GM10847 (cell line): ENCODE results near the gene SSMEM1.

Experiments used
- POLR2A ChIP-seq: IDR thresholded peaks from 2 replicates; pipeline ENCODE4 v1.6.1; 2011; ENCODE audit not compliant: insufficient read length; ENCODE audit errors: extremely low read depth

The SSMEM1 gene, protein sequence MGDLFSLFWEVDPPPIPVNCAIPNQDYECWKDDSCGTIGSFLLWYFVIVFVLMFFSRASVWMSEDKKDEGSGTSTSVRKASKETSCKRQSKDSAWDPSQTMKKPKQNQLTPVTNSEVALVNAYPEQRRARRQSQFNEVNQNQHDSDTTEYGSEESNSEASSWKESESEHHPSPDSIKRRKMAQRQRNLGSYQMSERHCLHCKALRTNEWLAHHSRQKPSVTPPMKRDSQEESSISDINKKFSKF

DNA sequence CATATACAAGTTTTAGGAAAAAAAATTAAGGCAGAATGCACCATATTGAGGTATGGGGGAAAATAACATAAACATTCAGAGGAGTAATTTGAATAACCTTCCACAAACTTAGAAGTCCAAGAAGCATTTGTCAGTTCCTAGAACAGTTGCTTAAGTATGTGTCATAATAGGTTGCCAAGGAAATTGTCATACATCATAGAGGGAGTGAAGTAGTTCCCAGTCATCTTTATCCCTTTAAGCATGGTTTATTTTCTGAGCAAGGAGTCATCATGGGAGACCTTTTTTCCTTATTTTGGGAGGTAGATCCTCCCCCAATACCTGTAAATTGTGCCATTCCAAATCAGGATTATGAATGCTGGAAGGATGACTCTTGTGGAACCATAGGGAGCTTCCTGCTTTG lies at the start of gene SSMEM1:
Gene SSMEM1 (plus strand): TSS at position 219 of the 400 bp plus-strand sequence. CDS start 51 bp downstream, at position 270.
- no peak for TF ChIP-seq POLR2A

GRCh38 chr7:130160023-130160422 lies 47.6 kb upstream of the SSMEM1 start:
- TF ChIP-seq POLR2A = no peak

GRCh38 chr7:130160455-130160854 lies 47.2 kb upstream of the SSMEM1 start:
- no peak for TF ChIP-seq POLR2A

DNA sequence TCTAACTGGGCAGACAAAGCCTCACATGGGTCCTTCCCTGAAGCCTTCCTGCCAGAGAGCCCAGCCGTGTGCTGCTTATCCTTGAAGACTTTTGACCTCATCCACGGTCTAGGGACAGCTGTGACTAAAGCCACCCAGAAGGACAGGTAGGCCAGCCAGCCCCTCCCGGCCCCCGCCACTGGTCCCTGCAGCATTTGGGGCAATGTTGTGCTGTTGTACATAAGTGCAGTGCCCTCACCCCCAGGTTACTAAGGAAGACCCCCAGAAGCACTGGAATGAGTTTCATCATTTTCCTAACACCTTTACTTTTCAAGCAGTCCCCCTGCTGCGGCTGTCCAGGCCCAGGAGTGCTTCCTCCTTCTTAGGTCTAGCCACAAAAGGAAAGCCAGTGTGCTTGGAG lies 45.5 kb upstream of the SSMEM1 start:
- no peak for TF ChIP-seq POLR2A

GRCh38 chr7:130174237-130174959 lies 33.3 kb upstream of the SSMEM1 start:
- TF ChIP-seq POLR2A = no peak

DNA sequence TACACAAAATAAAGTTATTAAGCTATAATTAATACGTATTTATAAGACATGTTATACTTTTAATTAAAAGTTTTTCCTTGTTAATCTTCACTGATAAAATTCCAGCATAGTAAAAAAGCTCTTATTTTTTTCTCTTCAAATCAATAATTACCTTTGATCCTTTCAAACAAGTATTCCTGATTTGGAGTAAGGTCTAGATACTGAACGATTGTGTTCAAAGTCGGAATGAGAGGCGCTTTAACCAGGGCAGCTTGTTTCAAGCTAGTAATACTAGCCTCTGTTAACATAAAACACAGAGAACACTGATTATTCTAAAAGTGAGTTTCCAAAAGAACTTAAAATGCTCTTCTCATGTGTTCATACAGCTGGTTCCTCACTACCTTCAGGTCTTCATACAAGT lies 29.4 kb upstream of the SSMEM1 start:
- no peak for TF ChIP-seq POLR2A

DNA sequence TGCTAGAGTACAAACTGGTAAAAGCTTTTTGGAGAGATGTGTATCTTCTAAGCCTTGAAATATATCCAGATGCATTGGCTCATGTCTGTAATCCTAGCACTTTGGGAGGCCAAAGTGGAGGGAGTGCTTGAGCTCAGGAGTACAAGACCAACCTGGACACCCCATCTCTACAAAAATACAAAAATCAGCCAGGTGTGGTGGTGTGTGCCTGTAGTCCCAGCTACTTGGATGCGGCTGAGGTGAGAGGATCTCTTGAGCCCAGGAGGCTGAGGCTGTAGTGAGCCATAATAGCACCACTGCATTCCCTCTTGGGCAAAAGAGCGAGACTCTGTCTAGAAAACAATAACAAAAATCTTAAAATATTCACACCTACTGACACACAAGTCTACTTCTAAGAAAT lies 28.0 kb upstream of the SSMEM1 start:
- no peak for TF ChIP-seq POLR2A

- TF ChIP-seq POLR2A = no peak
These were observed 26.9 kb upstream of the SSMEM1 start for GRCh38 chr7:130180571-130181262.

- TF ChIP-seq POLR2A = no peak
These were observed 26.4 kb upstream of the SSMEM1 start for GRCh38 chr7:130181263-130181605.

DNA sequence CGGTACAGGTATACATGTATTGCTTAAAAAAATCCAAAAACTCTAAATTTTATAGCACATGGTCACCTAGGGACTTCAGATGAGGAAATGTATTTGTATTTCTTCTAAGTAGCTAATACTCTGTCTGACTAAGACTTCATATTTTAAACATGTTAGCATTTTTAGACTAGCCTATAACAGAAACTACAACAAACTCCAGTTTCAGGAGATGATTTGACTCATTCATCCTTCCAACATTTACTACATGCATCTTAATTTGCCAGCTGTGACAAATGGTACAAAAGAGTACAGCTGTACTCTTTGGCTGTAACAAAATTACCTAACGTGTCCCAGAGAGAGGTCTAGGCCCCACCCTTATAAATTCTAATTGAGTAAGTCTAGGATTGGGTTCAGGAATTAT lies 24.7 kb upstream of the SSMEM1 start:
- TF ChIP-seq POLR2A = no peak

GRCh38 chr7:130187360-130187759 lies 20.3 kb upstream of the SSMEM1 start:
- TF ChIP-seq POLR2A = no peak

GRCh38 chr7:130189343-130189742 lies 18.3 kb upstream of the SSMEM1 start:
- TF ChIP-seq POLR2A = no peak

DNA sequence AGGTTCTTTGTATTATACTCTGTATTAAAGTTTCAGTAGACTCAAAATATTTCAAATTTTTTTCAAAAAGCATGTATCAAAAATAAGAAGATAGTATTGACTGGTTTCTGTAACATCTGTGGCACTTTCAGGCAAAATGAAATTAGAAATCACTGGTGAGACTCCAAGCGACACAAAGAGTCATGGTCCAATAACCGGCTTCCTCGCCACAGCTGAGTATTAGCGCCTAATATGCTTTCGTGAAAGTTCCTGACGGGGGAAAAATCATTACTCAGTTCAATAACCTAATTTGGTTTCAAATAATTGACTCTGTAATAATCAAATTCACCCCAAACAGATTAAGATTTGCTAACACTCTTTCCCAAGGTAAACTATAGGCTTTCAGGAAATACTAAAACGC lies 15.9 kb upstream of the SSMEM1 start:
- TF ChIP-seq POLR2A = no peak

GRCh38 chr7:130195396-130195795 lies 12.3 kb upstream of the SSMEM1 start:
- TF ChIP-seq POLR2A = no peak

GRCh38 chr7:130196476-130196875 lies 11.2 kb upstream of the SSMEM1 start:
- TF ChIP-seq POLR2A = no peak

GRCh38 chr7:130197094-130197493 lies 10.6 kb upstream of the SSMEM1 start:
- TF ChIP-seq POLR2A = no peak

DNA sequence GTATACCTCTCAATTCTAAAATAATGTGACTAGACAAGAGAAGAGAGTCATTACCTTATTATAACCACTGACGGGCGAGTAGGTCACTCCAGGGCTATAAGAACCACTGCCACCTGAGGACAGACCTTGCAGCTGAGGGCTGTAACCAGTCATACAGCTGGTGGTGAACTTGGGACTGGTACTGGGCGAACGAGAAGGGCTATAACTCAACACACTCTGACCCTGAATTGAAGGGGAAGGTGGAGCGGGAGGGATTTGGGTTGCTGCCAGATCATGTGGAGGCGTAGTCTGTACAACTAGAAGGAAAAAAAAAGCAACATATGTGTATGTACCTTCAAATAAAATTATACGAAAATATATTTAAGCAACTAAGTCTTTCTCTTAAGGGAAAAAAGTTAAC lies 5.9 kb upstream of the SSMEM1 start:
- TF ChIP-seq POLR2A = no peak
